ENCODE results near the gene COMMD7.

The COMMD7 gene

DNA sequence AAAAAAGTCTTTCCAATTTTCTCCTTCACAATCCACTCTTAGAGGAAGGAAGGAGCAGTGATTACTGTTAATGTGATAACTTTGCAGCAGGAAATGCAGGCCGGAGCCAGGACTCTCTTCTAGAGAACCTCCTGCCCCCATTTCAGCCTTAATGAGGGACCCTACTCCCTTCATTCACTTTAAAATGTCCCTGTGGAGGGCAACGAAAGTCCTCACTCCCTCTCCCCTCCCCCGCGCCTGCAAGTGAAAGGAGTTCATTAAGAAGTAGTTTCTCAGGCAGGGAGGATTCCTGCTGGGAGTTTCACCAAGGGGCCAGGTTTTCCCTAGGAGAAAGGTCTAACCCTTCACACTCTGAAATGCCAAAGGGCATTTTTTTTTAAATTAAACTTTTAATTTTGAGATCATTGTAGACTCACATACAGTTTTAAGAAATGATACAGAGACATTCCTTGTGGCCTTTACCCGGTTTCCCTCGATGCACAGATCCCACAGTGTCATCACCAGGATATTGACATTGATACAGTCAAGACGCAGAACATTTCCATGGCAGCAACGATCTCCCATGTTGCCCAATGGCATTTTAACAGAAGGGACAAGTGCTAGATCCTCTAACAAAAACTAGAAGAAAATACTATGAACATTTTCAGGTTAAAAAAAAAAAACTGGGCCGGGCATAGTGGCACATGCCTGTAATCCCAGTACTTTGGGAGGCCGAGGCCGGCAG, 6.8 kb upstream of the COMMD7 start:
- TF ChIP-seq CTCF (IDR thresholded peaks at IDR 0.05) = no peak

DNA sequence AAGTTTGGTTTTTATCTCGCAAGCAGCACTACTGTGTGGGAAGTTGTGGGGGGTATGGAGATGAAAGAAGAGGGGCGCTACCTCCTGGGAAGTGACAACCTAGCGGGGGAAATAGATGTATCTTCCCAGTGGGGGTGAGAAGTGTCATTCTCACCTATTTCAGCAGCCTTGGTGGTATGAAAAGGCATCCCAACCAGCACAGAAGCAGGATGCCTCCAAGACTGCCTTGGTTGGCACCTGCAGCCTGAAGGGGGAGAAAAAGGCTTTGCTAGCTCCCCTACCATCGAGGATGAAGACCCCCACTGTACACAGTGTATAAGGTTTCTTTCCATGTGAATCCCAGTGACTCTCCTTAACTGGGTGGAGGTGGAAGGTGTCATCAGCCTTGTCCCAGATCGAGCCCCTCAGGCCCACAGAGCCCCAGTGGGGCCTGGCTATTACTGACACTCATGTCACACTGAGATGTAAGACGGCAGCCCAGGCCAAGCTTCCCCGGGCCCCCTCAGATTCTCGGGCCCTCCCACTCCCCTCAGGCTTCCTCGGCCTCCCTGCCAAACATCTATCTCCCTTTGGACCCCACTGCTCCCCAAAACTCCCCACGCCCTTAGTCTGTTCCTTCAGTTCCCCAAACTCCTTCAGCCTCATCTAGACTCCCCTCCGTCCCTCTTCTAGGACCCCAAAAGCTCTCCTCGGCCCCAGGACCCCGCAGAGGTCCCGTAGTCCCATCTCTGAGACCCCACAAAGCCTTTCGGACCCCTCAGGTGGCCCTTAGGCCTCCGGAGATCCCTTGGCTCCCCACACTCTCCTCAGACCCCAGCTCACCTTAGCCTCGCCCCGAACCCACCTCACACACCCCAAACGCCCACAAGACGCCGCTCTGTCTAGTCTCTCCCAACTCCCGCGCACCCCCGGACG, 688 bp downstream of the COMMD7 start:
- TF ChIP-seq CTCF (IDR thresholded peaks at IDR 0.05) = no peak

DNA sequence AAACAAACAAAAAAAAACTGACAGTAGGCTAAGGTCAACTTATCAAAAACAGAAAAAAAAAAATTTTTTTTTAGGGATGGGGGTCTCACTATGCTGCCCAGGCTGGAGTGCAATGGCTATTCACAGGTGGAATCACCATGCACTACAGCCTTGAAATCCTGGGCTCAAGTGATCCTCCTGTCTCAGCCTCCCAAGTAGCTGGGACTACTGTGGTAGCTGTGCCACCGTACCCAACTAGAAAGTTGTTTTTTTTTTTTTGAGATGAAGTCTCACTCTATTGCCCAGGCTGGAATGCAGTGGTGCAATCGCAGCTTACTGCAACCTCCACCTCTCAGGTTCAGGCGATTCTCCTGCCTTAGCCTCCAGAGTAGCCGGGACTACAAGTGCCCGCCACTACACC, 2.1 kb downstream of the COMMD7 start:
- no peak for TF ChIP-seq CTCF (IDR thresholded peaks at IDR 0.05)

GRCh38 chr20:32737371-32738223, 5.7 kb downstream of the COMMD7 start:
- TF ChIP-seq CTCF (IDR thresholded peaks at IDR 0.05) = no peak

DNA sequence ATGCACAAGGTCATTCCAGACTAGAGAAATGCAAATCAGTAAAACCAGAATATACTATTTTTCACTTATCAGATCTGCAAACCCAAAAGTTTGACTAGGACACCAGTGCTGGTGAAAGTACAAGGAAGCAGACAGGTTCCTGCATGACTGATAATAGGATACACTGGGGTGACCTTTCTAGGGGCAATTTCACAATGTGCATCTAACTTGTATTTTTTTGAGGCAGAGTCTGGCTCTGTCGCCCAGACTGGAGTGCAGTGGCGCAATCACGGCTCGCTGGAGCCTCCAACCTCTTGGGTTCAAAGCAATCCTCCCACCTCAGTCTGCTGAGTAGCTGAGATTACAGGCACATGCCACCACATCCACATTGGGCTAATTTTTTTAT, 11.4 kb downstream of the COMMD7 start:
- no peak for TF ChIP-seq CTCF (IDR thresholded peaks at IDR 0.05)

DNA sequence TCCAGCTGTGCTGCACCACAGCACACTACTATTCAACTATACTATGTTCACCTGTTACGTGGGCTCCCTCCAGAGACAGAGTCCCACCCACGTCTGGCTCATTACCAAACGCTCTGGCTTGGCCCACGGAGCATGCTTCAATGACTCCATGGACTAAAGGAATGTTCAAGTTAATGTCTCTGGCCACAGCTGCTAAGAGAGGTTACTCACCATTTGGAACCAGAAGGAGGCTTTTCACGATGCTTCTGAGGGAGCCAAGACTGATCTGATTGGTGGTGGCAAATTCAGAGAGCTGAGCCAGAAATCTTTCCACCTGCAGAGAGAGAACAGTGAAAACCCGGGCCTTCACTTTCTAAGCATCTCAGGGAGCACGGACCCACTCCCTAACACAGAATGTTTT, 15.6 kb downstream of the COMMD7 start:
- TF ChIP-seq CTCF (IDR thresholded peaks at IDR 0.05) = no peak

- no peak for TF ChIP-seq CTCF (IDR thresholded peaks at IDR 0.05)
These were observed 24.4 kb downstream of the COMMD7 start for GRCh38 chr20:32718749-32719348.

All from LNCAP (cell line).